GM19351 (cell line): ENCODE measurements around the gene EIF4A3.
"Not testable (repeated sequence)": the region's sequence is repeated elsewhere in the genome, so short reads cannot be mapped to it uniquely, and the experiment has no call there.

Experiments used
- ATAC-seq: cut with Tn5 transposase; IDR thresholded peaks from one replicate; pipeline ENCODE4 v1.9.1; 2021; ENCODE audit warnings: mild to moderate bottlenecking, moderate library complexity; ENCODE audit not compliant: unreplicated experiment

Gene EIF4A3

GRCh38 chr17:80101011-80101945 is 45.6 kb downstream of the EIF4A3 start, which contains the start of gene GAA:
Gene GAA, plus strand, starts transcription at chr17:80101581. Its CDS starts 3,006 bp downstream, at chr17:80104587.
- ATAC-seq, result peak; percentile 73

GRCh38 chr17:80100035-80100323 is 46.9 kb downstream of the EIF4A3 start:
- no peak for ATAC-seq

- ATAC-seq, result no peak
These were observed 47.5 kb downstream of the EIF4A3 start for GRCh38 chr17:80099291-80100034.

- ATAC-seq, result no peak
These were observed 48.9 kb downstream of the EIF4A3 start for GRCh38 chr17:80097844-80098691.

- ATAC-seq, result no peak
These were observed 49.8 kb downstream of the EIF4A3 start for GRCh38 chr17:80097127-80097621.

- ATAC-seq, result no peak
These were observed 50.3 kb downstream of the EIF4A3 start for GRCh38 chr17:80096561-80097021.

GRCh38 chr17:80095844-80096475 is 51.0 kb downstream of the EIF4A3 start:
- no peak for ATAC-seq

GRCh38 chr17:80095038-80095843 is 51.7 kb downstream of the EIF4A3 start:
- no peak for ATAC-seq

- ATAC-seq, result no peak
These were observed 54.0 kb downstream of the EIF4A3 start for GRCh38 chr17:80092959-80093358.

GRCh38 chr17:80091376-80091775 is 55.6 kb downstream of the EIF4A3 start:
- ATAC-seq, result no peak

GRCh38 chr17:80090164-80090563 is 56.8 kb downstream of the EIF4A3 start:
- not testable (repeated sequence) for ATAC-seq

GRCh38 chr17:80089762-80090161 is 57.2 kb downstream of the EIF4A3 start:
- no peak for ATAC-seq

- no peak for ATAC-seq
These were observed 59.3 kb downstream of the EIF4A3 start for GRCh38 chr17:80087346-80088265.

GRCh38 chr17:80086616-80087015 is 60.3 kb downstream of the EIF4A3 start:
- no peak for ATAC-seq

GRCh38 chr17:80086081-80086480 is 60.8 kb downstream of the EIF4A3 start:
- no peak for ATAC-seq

GRCh38 chr17:80084773-80085172 is 62.2 kb downstream of the EIF4A3 start:
- no peak for ATAC-seq
